GM12878 (cell line): ENCODE measurements around the gene VWA8. TPM values are rescaled to one million over a fixed set of nuclear protein-coding genes. Genes with fewer than 3 reads are reported as not detected.

Experiments used
- BHLHE40 ChIP-seq, 2 experiments: fragments of 450-650 bp in 1 of 2; IDR thresholded peaks; 2 replicates each; pipeline ENCODE4 v1.6.1; 2011 to 2017; ENCODE audit warnings: low read depth in 2 of 2, borderline replicate concordance in 1 of 2, improper control_type of control experiment in 1 of 2, low read length in 1 of 2, mild to moderate bottlenecking in 1 of 2
- CEBPZ ChIP-seq: fragments of 150-350 bp; IDR thresholded peaks from 2 replicates; pipeline ENCODE4 v1.6.1; 2016; ENCODE audit warnings: low read depth, low read length
- FOS ChIP-seq: IDR thresholded peaks from 3 replicates; pipeline ENCODE4 v1.6.1; 2011; ENCODE audit warnings: borderline replicate concordance; ENCODE audit not compliant: insufficient read length; ENCODE audit errors: extremely low read depth
- JUNB ChIP-seq: IDR thresholded peaks from 2 replicates; pipeline ENCODE4 v1.6.1; 2016; ENCODE audit warnings: antibody characterized with exemption, mild to moderate bottlenecking
- MXI1 ChIP-seq: fragments of 150-350 bp; IDR thresholded peaks from 2 replicates; pipeline ENCODE4 v1.6.1; 2011; ENCODE audit warnings: low read depth, mild to moderate bottlenecking, inconsistent platforms, low read length, improper control_type of control experiment
- MYC ChIP-seq: IDR thresholded peaks from 2 replicates; pipeline ENCODE4 v1.6.1; 2011; ENCODE audit warnings: mild to moderate bottlenecking, low read length, moderate library complexity, inconsistent platforms; ENCODE audit not compliant: insufficient read depth, insufficient replicate concordance, insufficient read length, severe bottlenecking
- NBN ChIP-seq: fragments of 450-650 bp; IDR thresholded peaks from 2 replicates; pipeline ENCODE4 v1.6.1; 2016
- NR2C1 ChIP-seq: fragments of 450-650 bp; IDR thresholded peaks from 2 replicates; pipeline ENCODE4 v1.6.1; 2017; ENCODE audit warnings: antibody characterized with exemption, mild to moderate bottlenecking, moderate library complexity
- NR2F1 ChIP-seq: fragments of 450-650 bp; conservative IDR thresholded peaks from 2 replicates; pipeline ENCODE4 v1.6.1; 2017; ENCODE audit warnings: mild to moderate bottlenecking
- POLR2AphosphoS5 ChIP-seq: IDR thresholded peaks from 2 replicates; pipeline ENCODE4 v1.6.1; 2011; ENCODE audit warnings: mild to moderate bottlenecking, low read length, inconsistent platforms
- RAD21 ChIP-seq: IDR thresholded peaks from 2 replicates; pipeline ENCODE4 v1.6.1; 2011; ENCODE audit warnings: mild to moderate bottlenecking, low read depth, low read length, moderate library complexity; ENCODE audit not compliant: insufficient read depth
- RCOR1 ChIP-seq: conservative IDR thresholded peaks from 2 replicates; pipeline ENCODE4 v1.6.1; 2012; ENCODE audit warnings: low read depth, low read length, improper control_type of control experiment
- RUNX3 ChIP-seq: IDR thresholded peaks from 2 replicates; pipeline ENCODE4 v1.6.1; 2012; ENCODE audit warnings: low read length, inconsistent platforms
- SMC3 ChIP-seq: IDR thresholded peaks from 2 replicates; pipeline ENCODE4 v1.6.1; 2011; ENCODE audit warnings: low read length, improper control_type of control experiment, borderline replicate concordance
- SREBF2 ChIP-seq: IDR thresholded peaks from 2 replicates; pipeline ENCODE4 v1.6.1; 2012; ENCODE audit warnings: mild to moderate bottlenecking, low read length
- STAT1 ChIP-seq: fragments of 450-650 bp; conservative IDR thresholded peaks from 2 replicates; pipeline ENCODE4 v1.6.1; 2014; ENCODE audit warnings: antibody characterized with exemption, mild to moderate bottlenecking
- polyA plus RNA-seq, 11 experiments: library from polyadenylated mRNA; depleted of rRNA in 4 of 11; unstranded in 6 of 11; stranded (reverse) in 5 of 11; fragments of >200 nt; fragmentation: Nextera tagmentation in 4 of 11; fragmentation: Illumina TruSeq in 1 of 11; extraction: Ambion mirVana in 4 of 11; extraction: Trizol in 1 of 11; gene quantifications; 1 replicate in 1 of 11; 2 replicates in 10 of 11; pipeline versions ENCODE4 v1.2.1 to v1.2.3, GENCODE V29; 2011 to 2016; ENCODE audit warnings: inconsistent platforms in 2 of 11, missing spikeins in 2 of 11, low read depth in 1 of 11
- total RNA-seq, 4 experiments: library from RNA; depleted of rRNA in 3 of 4; stranded (reverse); fragments of >200 nt in 3 of 4; fragmentation: Illumina TruSeq in 1 of 4; extraction: Trizol in 1 of 4; gene quantifications; 2 replicates each; pipeline versions ENCODE4 v1.2.1 to v1.2.3, GENCODE V29; 2013 to 2021
- TF ChIP-seq, protein P1 (sequence below): fragments of 450-650 bp; IDR thresholded peaks from 2 replicates; pipeline ENCODE4 v1.6.1; 2017; ENCODE audit warnings: mild to moderate bottlenecking, moderate library complexity
- TF ChIP-seq, protein P2 (sequence below), 3 experiments: IDR thresholded peaks in 2 of 3; conservative IDR thresholded peaks in 1 of 3; 2 replicates each; pipeline ENCODE4 v1.5.1; 2011; ENCODE audit warnings: low read depth in 3 of 3, low read length in 3 of 3, mild to moderate bottlenecking in 3 of 3, control low read depth in 2 of 3, moderate library complexity in 2 of 3, inconsistent platforms in 1 of 3, mixed read lengths in 1 of 3; ENCODE audit not compliant: control insufficient read depth in 2 of 3, insufficient read depth in 1 of 3; ENCODE audit errors: extremely low read depth in 1 of 3

The VWA8 gene
- total and polyA plus RNA-seq, 10 of the 15 experiments (the other 5 are each of a cell fraction or from before 2014, with no cell fraction given) = 3.0 to 21.8 (median 13.5) TPM

DNA sequence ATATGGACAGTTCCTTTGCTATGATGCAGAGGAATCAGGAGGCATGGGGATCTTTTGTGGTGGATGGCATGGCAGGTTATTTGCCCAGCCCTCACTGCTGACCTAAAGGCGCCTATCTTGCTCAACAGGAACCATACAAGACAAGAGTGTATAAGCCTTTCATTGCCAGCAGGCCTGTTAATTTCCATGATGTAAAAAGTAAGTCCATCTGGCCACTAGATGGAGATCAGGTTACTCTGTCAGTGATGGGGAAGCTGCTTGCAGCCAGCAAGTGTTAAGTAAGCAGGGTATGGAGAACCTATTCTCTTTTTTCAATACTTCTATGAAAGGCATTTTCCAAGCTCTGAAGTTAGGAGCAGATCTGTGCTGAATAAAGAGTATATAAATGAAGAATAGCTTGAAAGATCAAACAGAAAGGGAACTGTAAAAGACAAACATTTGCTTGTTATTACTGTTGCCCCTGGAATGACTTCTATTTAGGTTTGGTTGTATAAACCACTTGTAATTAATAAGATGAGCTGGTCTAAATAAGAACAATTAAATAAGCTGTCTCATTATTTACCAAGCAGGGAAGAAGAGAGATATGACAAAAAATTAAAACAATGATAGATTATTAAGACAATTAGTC is 292.7 kb downstream of the VWA8 start (continued):
- TF ChIP-seq CEBPZ (no peak), NBN (no peak), SMC3 (peak; percentile 94), MXI1 (no peak), STAT1 (no peak), NR2C1 (no peak), NR2F1 (no peak), RCOR1 (no peak), FOS (no peak), RUNX3 (no peak), POLR2AphosphoS5 (no peak), BHLHE40 (IDR thresholded peaks at IDR 0.05; ENCODE audit: borderline replicate concordance in 1 of 2, low read depth in 2 of 2, low read length in 1 of 2) (no peak), SREBF2 (no peak), MYC (no peak), RAD21 (peak; percentile 97), JUNB (no peak)
- TF ChIP-seq, protein P1, sequence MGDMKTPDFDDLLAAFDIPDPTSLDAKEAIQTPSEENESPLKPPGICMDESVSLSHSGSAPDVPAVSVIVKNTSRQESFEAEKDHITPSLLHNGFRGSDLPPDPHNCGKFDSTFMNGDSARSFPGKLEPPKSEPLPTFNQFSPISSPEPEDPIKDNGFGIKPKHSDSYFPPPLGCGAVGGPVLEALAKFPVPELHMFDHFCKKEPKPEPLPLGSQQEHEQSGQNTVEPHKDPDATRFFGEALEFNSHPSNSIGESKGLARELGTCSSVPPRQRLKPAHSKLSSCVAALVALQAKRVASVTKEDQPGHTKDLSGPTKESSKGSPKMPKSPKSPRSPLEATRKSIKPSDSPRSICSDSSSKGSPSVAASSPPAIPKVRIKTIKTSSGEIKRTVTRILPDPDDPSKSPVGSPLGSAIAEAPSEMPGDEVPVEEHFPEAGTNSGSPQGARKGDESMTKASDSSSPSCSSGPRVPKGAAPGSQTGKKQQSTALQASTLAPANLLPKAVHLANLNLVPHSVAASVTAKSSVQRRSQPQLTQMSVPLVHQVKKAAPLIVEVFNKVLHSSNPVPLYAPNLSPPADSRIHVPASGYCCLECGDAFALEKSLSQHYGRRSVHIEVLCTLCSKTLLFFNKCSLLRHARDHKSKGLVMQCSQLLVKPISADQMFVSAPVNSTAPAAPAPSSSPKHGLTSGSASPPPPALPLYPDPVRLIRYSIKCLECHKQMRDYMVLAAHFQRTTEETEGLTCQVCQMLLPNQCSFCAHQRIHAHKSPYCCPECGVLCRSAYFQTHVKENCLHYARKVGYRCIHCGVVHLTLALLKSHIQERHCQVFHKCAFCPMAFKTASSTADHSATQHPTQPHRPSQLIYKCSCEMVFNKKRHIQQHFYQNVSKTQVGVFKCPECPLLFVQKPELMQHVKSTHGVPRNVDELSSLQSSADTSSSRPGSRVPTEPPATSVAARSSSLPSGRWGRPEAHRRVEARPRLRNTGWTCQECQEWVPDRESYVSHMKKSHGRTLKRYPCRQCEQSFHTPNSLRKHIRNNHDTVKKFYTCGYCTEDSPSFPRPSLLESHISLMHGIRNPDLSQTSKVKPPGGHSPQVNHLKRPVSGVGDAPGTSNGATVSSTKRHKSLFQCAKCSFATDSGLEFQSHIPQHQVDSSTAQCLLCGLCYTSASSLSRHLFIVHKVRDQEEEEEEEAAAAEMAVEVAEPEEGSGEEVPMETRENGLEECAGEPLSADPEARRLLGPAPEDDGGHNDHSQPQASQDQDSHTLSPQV = no peak
- TF ChIP-seq, protein P2, sequence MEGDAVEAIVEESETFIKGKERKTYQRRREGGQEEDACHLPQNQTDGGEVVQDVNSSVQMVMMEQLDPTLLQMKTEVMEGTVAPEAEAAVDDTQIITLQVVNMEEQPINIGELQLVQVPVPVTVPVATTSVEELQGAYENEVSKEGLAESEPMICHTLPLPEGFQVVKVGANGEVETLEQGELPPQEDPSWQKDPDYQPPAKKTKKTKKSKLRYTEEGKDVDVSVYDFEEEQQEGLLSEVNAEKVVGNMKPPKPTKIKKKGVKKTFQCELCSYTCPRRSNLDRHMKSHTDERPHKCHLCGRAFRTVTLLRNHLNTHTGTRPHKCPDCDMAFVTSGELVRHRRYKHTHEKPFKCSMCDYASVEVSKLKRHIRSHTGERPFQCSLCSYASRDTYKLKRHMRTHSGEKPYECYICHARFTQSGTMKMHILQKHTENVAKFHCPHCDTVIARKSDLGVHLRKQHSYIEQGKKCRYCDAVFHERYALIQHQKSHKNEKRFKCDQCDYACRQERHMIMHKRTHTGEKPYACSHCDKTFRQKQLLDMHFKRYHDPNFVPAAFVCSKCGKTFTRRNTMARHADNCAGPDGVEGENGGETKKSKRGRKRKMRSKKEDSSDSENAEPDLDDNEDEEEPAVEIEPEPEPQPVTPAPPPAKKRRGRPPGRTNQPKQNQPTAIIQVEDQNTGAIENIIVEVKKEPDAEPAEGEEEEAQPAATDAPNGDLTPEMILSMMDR (IDR thresholded peaks at IDR 0.05 in 2 of 3, conservative IDR thresholded peaks at IDR 0.05 in 1 of 3; ENCODE audit: control insufficient read depth in 2 of 3, extremely low read depth in 1 of 3, insufficient read depth in 1 of 3, low read depth in 3 of 3, low read length in 3 of 3) = peak; percentile 73 to 91 (median 78)
